GM18499 (cell line): ENCODE data around the gene RSPO1.
"Not testable (repeated sequence)": the region's sequence is repeated elsewhere in the genome, so short reads cannot be mapped to it uniquely, and the experiment has no call there.

Source experiments
- ATAC-seq: cut with Tn5 transposase; IDR thresholded peaks from one replicate; pipeline ENCODE4 v1.9.1; 2021; ENCODE audit warnings: moderate number of reproducible peaks; ENCODE audit not compliant: insufficient read depth, unreplicated experiment

The RSPO1 gene

GRCh38 chr1:37634244-37634991 is at the start of gene RSPO1:
Gene RSPO1, minus strand, starts transcription at chr1:37634892. Its CDS starts 5,231 bp downstream, at chr1:37629661.
- ATAC-seq: no peak

GRCh38 chr1:37684182-37684581 is 49.5 kb upstream of the RSPO1 start:
- ATAC-seq: not testable (repeated sequence)

GRCh38 chr1:37682334-37682987 is 47.8 kb upstream of the RSPO1 start:
- ATAC-seq: no peak

GRCh38 chr1:37680933-37681332 is 46.2 kb upstream of the RSPO1 start:
- ATAC-seq: no peak

GRCh38 chr1:37677808-37678207 is 43.1 kb upstream of the RSPO1 start:
- ATAC-seq: no peak

GRCh38 chr1:37677143-37677439 is 42.4 kb upstream of the RSPO1 start:
- no peak for ATAC-seq

GRCh38 chr1:37676281-37677142 is 41.8 kb upstream of the RSPO1 start:
- no peak for ATAC-seq

GRCh38 chr1:37673920-37674319 is 39.2 kb upstream of the RSPO1 start:
- no peak for ATAC-seq

GRCh38 chr1:37672136-37672870 is 37.6 kb upstream of the RSPO1 start:
- no peak for ATAC-seq

GRCh38 chr1:37671261-37671660 is 36.6 kb upstream of the RSPO1 start:
- ATAC-seq: no peak

GRCh38 chr1:37670133-37670532 is 35.4 kb upstream of the RSPO1 start:
- ATAC-seq: no peak

- ATAC-seq: no peak
Observed at GRCh38 chr1:37667023-37667671, 32.5 kb upstream of the RSPO1 start.

- no peak for ATAC-seq
Observed at GRCh38 chr1:37666241-37666867, 31.7 kb upstream of the RSPO1 start.

GRCh38 chr1:37663426-37664000 is 28.8 kb upstream of the RSPO1 start:
- no peak for ATAC-seq

GRCh38 chr1:37662031-37662755 is 27.5 kb upstream of the RSPO1 start:
- ATAC-seq: no peak

GRCh38 chr1:37661401-37661800 is 26.7 kb upstream of the RSPO1 start:
- ATAC-seq: no peak

GRCh38 chr1:37660664-37661063 is 26.0 kb upstream of the RSPO1 start:
- no peak for ATAC-seq

GRCh38 chr1:37658486-37658885 is 23.8 kb upstream of the RSPO1 start:
- ATAC-seq: no peak
